ENCODE data around the gene FLT1.

The FLT1 gene

DNA sequence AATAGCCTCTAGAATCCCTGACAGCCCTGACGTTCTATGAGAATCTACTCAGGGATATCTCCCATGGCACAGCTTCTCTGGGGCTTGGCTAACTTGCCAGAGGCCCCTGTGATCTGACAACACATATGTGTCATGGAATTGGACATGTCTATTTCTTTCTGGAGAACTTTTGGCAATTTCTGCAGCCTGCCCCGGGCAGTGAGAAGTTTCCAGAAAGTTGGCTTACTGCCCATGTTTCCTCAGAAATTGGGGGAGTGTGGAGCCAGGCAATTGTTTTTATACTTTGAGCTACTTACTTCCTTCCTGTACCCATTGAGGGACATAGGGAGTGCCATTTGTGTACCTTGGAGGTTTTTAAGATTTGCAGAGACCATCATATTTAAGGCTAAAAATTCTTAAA is 98.9 kb downstream of the FLT1 start:
- no peaks in the 10 kb centered on the region for H4K20me1 ChIP-seq (ENCODE audit: insufficient read depth, low read length)
- H3K9me2 ChIP-seq (ENCODE audit: low read depth, low read length), result no peaks in the 10 kb centered on the region
- no peak overlapping the region for H2AFZ ChIP-seq (ENCODE audit: low read length)
- no peaks in the 10 kb centered on the region for H3K79me2 ChIP-seq (ENCODE audit: insufficient read depth, low read length)
- H3K4me3 ChIP-seq (ENCODE audit: low read depth, low read length, poor library complexity, severe bottlenecking), result no peak overlapping the region
- no peaks in the 10 kb centered on the region for H3K9me3 ChIP-seq (ENCODE audit: low read length)
- H3K4me2 ChIP-seq (ENCODE audit: low read length), result no peak overlapping the region
- no peaks in the 10 kb centered on the region for H3K4me1 ChIP-seq (ENCODE audit: insufficient read depth, low read length, severe bottlenecking)
- no peaks in the 10 kb centered on the region for H3K27me3 ChIP-seq (ENCODE audit: insufficient read depth, low read length)
- no peaks in the 10 kb centered on the region for H3F3A ChIP-seq (ENCODE audit: insufficient read depth, low read length)
- H3K9ac ChIP-seq (ENCODE audit: low read length), result no peak overlapping the region
- H3K36me3 ChIP-seq (ENCODE audit: insufficient read depth, low read length), result no peaks in the 10 kb centered on the region
- no peak overlapping the region for H3K27ac ChIP-seq (ENCODE audit: low read depth, low read length, poor library complexity, severe bottlenecking)
- TF ChIP-seq, protein P1, sequence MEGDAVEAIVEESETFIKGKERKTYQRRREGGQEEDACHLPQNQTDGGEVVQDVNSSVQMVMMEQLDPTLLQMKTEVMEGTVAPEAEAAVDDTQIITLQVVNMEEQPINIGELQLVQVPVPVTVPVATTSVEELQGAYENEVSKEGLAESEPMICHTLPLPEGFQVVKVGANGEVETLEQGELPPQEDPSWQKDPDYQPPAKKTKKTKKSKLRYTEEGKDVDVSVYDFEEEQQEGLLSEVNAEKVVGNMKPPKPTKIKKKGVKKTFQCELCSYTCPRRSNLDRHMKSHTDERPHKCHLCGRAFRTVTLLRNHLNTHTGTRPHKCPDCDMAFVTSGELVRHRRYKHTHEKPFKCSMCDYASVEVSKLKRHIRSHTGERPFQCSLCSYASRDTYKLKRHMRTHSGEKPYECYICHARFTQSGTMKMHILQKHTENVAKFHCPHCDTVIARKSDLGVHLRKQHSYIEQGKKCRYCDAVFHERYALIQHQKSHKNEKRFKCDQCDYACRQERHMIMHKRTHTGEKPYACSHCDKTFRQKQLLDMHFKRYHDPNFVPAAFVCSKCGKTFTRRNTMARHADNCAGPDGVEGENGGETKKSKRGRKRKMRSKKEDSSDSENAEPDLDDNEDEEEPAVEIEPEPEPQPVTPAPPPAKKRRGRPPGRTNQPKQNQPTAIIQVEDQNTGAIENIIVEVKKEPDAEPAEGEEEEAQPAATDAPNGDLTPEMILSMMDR (IDR thresholded peaks at IDR 0.05; ENCODE audit: low read length), result no peak
- no peak for TF ChIP-seq EZH2 (IDR thresholded peaks at IDR 0.05; ENCODE audit: borderline replicate concordance, low read length)

GRCh38 chr13:28394422-28394821 is 100.5 kb downstream of the FLT1 start:
- H3K79me2 ChIP-seq (ENCODE audit: insufficient read depth, low read length), result no peaks in the 10 kb centered on the region
- H3K4me1 ChIP-seq (ENCODE audit: insufficient read depth, low read length, severe bottlenecking), result no peaks in the 10 kb centered on the region
- H3F3A ChIP-seq (ENCODE audit: insufficient read depth, low read length), result no peaks in the 10 kb centered on the region
- no peaks in the 10 kb centered on the region for H4K20me1 ChIP-seq (ENCODE audit: insufficient read depth, low read length)
- peaks cover 3% of the 10 kb centered on the region; the same call in 1 of the 2 replicates for H3K27me3 ChIP-seq (ENCODE audit: insufficient read depth, low read length)
- H3K36me3 ChIP-seq (ENCODE audit: insufficient read depth, low read length), result no peaks in the 10 kb centered on the region
- no peak overlapping the region for H2AFZ ChIP-seq (ENCODE audit: low read length)
- H3K9me3 ChIP-seq (ENCODE audit: low read length), result no peaks in the 10 kb centered on the region
- H3K4me2 ChIP-seq (ENCODE audit: low read length), result no peak overlapping the region
- no peak overlapping the region for H3K9ac ChIP-seq (ENCODE audit: low read length)
- no peak overlapping the region for H3K27ac ChIP-seq (ENCODE audit: low read depth, low read length, poor library complexity, severe bottlenecking)
- TF ChIP-seq, protein P1 (IDR thresholded peaks at IDR 0.05; ENCODE audit: low read length), result no peak
- TF ChIP-seq EZH2 (IDR thresholded peaks at IDR 0.05; ENCODE audit: borderline replicate concordance, low read length), result no peak
- H3K4me3 ChIP-seq (ENCODE audit: low read depth, low read length, poor library complexity, severe bottlenecking), result no peak overlapping the region
- no peaks in the 10 kb centered on the region for H3K9me2 ChIP-seq (ENCODE audit: low read depth, low read length)

GRCh38 chr13:28392896-28393505 is 101.9 kb downstream of the FLT1 start:
- H3F3A ChIP-seq (ENCODE audit: insufficient read depth, low read length), result no peaks in the 10 kb centered on the region
- H4K20me1 ChIP-seq (ENCODE audit: insufficient read depth, low read length), result no peaks in the 10 kb centered on the region
- H3K36me3 ChIP-seq (ENCODE audit: insufficient read depth, low read length), result no peaks in the 10 kb centered on the region
- no peaks in the 10 kb centered on the region for H3K9me3 ChIP-seq (ENCODE audit: low read length)
- H3K4me2 ChIP-seq (ENCODE audit: low read length), result no peak overlapping the region
- H3K9ac ChIP-seq (ENCODE audit: low read length), result no peak overlapping the region
- no peaks in the 10 kb centered on the region for H3K9me2 ChIP-seq (ENCODE audit: low read depth, low read length)
- TF ChIP-seq EZH2 (IDR thresholded peaks at IDR 0.05; ENCODE audit: borderline replicate concordance, low read length), result no peak
- TF ChIP-seq, protein P1 (IDR thresholded peaks at IDR 0.05; ENCODE audit: low read length), result no peak
- peaks cover 3% of the 10 kb centered on the region; the same call in 1 of the 2 replicates for H3K27me3 ChIP-seq (ENCODE audit: insufficient read depth, low read length)
- no peaks in the 10 kb centered on the region for H3K79me2 ChIP-seq (ENCODE audit: insufficient read depth, low read length)
- no peak overlapping the region for H2AFZ ChIP-seq (ENCODE audit: low read length)
- no peak overlapping the region for H3K4me3 ChIP-seq (ENCODE audit: low read depth, low read length, poor library complexity, severe bottlenecking)
- no peaks in the 10 kb centered on the region for H3K4me1 ChIP-seq (ENCODE audit: insufficient read depth, low read length, severe bottlenecking)
- no peak overlapping the region for H3K27ac ChIP-seq (ENCODE audit: low read depth, low read length, poor library complexity, severe bottlenecking)

Measured in OCI-LY1 (cell line).